Mammary epithelial cell (primary cell): Measurements from ENCODE around the gene OPN1LW.
"Not testable (repeated sequence)": the region's sequence is repeated elsewhere in the genome, so short reads cannot be mapped to it uniquely, and the experiment has no call there.

Experiments
- CTCF ChIP-seq, 2 donors: IDR thresholded peaks in 1 of 2; conservative IDR thresholded peaks in 1 of 2; 2 replicates each; pipeline ENCODE4 v1.5.1; 2011 to 2012; ENCODE audit warnings: inconsistent platforms in 2 of 2, low read length in 2 of 2, mild to moderate bottlenecking in 2 of 2, control low read depth in 1 of 2, low read depth in 1 of 2; ENCODE audit not compliant: insufficient read depth in 1 of 2; ENCODE audit errors: extremely low read depth in 1 of 2
- EZH2 ChIP-seq: IDR thresholded peaks from 2 replicates; pipeline ENCODE4 v1.6.1; 2012; ENCODE audit warnings: low read length, inconsistent platforms, borderline replicate concordance

GRCh38 chrX:154196466-154196865, 52.4 kb downstream of the OPN1LW start:
- TF ChIP-seq EZH2; CTCF (conservative IDR thresholded peaks at IDR 0.05 in 1 of 2, IDR thresholded peaks at IDR 0.05 in 1 of 2; ENCODE audit: extremely low read depth in 1 of 2, insufficient read depth in 1 of 2, low read depth in 1 of 2, low read length in 2 of 2): not testable (repeated sequence)
